IPS DF 19.7 (cell line): ENCODE results near the gene TNFRSF1B.

Source experiments
- DNase-seq: peaks from one replicate; pipeline ENCODE4 v3.0.0-alpha.2; 2013; ENCODE audit warnings: low read depth, low spot score

The TNFRSF1B gene

GRCh38 chr1:12166834-12167492 lies at the start of gene TNFRSF1B:
TSS of gene TNFRSF1B (plus strand) at chr1:12166991. CDS start at chr1:12167092, 101 bp downstream.
- no peak for DNase-seq

- no peak for DNase-seq
Observed at GRCh38 chr1:12121212-12122003, 45.4 kb upstream of the TNFRSF1B start.

GRCh38 chr1:12123172-12123571 lies 43.6 kb upstream of the TNFRSF1B start:
- DNase-seq = no peak

GRCh38 chr1:12124693-12125421 lies 41.9 kb upstream of the TNFRSF1B start:
- no peak for DNase-seq

GRCh38 chr1:12125422-12126355 lies 41.1 kb upstream of the TNFRSF1B start:
- DNase-seq = no peak

GRCh38 chr1:12126781-12127180 lies 40.0 kb upstream of the TNFRSF1B start:
- DNase-seq = no peak

GRCh38 chr1:12127206-12127810 lies 39.5 kb upstream of the TNFRSF1B start:
- no peak for DNase-seq

GRCh38 chr1:12128120-12128519 lies 38.7 kb upstream of the TNFRSF1B start:
- no peak for DNase-seq

GRCh38 chr1:12129624-12130023 lies 37.2 kb upstream of the TNFRSF1B start:
- DNase-seq = no peak

GRCh38 chr1:12130466-12131130 lies 36.2 kb upstream of the TNFRSF1B start:
- DNase-seq = no peak

- no peak for DNase-seq
Observed at GRCh38 chr1:12132078-12132477, 34.7 kb upstream of the TNFRSF1B start.

- no peak for DNase-seq
Observed at GRCh38 chr1:12134716-12135115, 32.1 kb upstream of the TNFRSF1B start.

- DNase-seq = no peak
Observed at GRCh38 chr1:12135612-12136011, 31.2 kb upstream of the TNFRSF1B start.

- no peak for DNase-seq
Observed at GRCh38 chr1:12136916-12137610, 29.7 kb upstream of the TNFRSF1B start.

GRCh38 chr1:12138196-12139168 lies 28.3 kb upstream of the TNFRSF1B start:
- no peak for DNase-seq

- DNase-seq = no peak
Observed at GRCh38 chr1:12140016-12140415, 26.8 kb upstream of the TNFRSF1B start.

GRCh38 chr1:12140515-12141162 lies 26.2 kb upstream of the TNFRSF1B start:
- DNase-seq = no peak
